ENCODE results near the gene SCYL3. TPM values are rescaled to one million over a fixed set of nuclear protein-coding genes. Genes with fewer than 3 reads are reported as not detected.
"Not testable (repeated sequence)": the region's sequence is repeated elsewhere in the genome, so short reads cannot be mapped to it uniquely, and the experiment has no call there.

Gene SCYL3
- total RNA-seq, 1 donor from 2014 or later = 5.6 TPM

GRCh38 chr1:169921080-169921479 is 27.4 kb upstream of the SCYL3 start:
- no peak overlapping the region for H3K4me3 ChIP-seq
- DNase-seq = no peak
- no peaks in the 10 kb centered on the region for H3K27me3 ChIP-seq (ENCODE audit: low read depth)
- no peak for TF ChIP-seq CTCF (IDR thresholded peaks at IDR 0.05; ENCODE audit: borderline replicate concordance)
- intact Hi-C loops (cut with micrococcal nuclease) = no loop called here
- peaks cover 28% of the 10 kb centered on the region for H3K36me3 ChIP-seq
- H3K4me1 ChIP-seq = peaks cover 18% of the 10 kb centered on the region
- no peak overlapping the region for H3K27ac ChIP-seq (replicated peaks)
- H3K9me3 ChIP-seq (replicated peaks) = no peaks in the 10 kb centered on the region

GRCh38 chr1:169918927-169919326 is 25.2 kb upstream of the SCYL3 start:
- TF ChIP-seq CTCF (IDR thresholded peaks at IDR 0.05; ENCODE audit: borderline replicate concordance) = no peak
- Histone ChIP-seq H3K4me1 (no peaks in the 10 kb centered on the region), H3K27me3 (ENCODE audit: low read depth) (no peaks in the 10 kb centered on the region), H3K9me3 (replicated peaks) (no peaks in the 10 kb centered on the region), H3K4me3 (no peak overlapping the region), H3K36me3 (peaks cover 28% of the 10 kb centered on the region), H3K27ac (replicated peaks) (no peak overlapping the region)
- intact Hi-C loops (cut with micrococcal nuclease) = no loop called here
- no peak for DNase-seq

- DNase-seq; H3K27me3 ChIP-seq (ENCODE audit: low read depth); H3K9me3 ChIP-seq (replicated peaks); H3K27ac ChIP-seq (replicated peaks); H3K4me1 ChIP-seq; intact Hi-C loops (cut with micrococcal nuclease); H3K4me3 ChIP-seq: not testable (repeated sequence)
- peaks cover 28% of the 10 kb centered on the region for H3K36me3 ChIP-seq
Observed at GRCh38 chr1:169918220-169918619, 24.5 kb upstream of the SCYL3 start.

GRCh38 chr1:169915150-169915549 is 21.5 kb upstream of the SCYL3 start:
- no peak for DNase-seq
- no peaks in the 10 kb centered on the region for H3K4me1 ChIP-seq
- intact Hi-C loops (cut with micrococcal nuclease) = no loop called here
- H3K36me3 ChIP-seq = peaks cover 20% of the 10 kb centered on the region
- no peak overlapping the region for H3K27ac ChIP-seq (replicated peaks)
- H3K9me3 ChIP-seq (replicated peaks) = no peaks in the 10 kb centered on the region
- H3K27me3 ChIP-seq (ENCODE audit: low read depth) = no peaks in the 10 kb centered on the region
- no peak overlapping the region for H3K4me3 ChIP-seq
- no peak for TF ChIP-seq CTCF (IDR thresholded peaks at IDR 0.05; ENCODE audit: borderline replicate concordance)

GRCh38 chr1:169914531-169914930 is 20.8 kb upstream of the SCYL3 start:
- H3K27ac ChIP-seq (replicated peaks) = no peak overlapping the region
- H3K4me1 ChIP-seq = no peaks in the 10 kb centered on the region
- no peak for DNase-seq
- no peak overlapping the region for H3K4me3 ChIP-seq
- peaks cover 14% of the 10 kb centered on the region for H3K36me3 ChIP-seq
- no peaks in the 10 kb centered on the region for H3K27me3 ChIP-seq (ENCODE audit: low read depth)
- intact Hi-C loops (cut with micrococcal nuclease) = no loop called here
- TF ChIP-seq CTCF (IDR thresholded peaks at IDR 0.05; ENCODE audit: borderline replicate concordance) = no peak
- no peaks in the 10 kb centered on the region for H3K9me3 ChIP-seq (replicated peaks)

- Histone ChIP-seq H3K27ac (replicated peaks) (no peak overlapping the region), H3K9me3 (replicated peaks) (no peaks in the 10 kb centered on the region), H3K4me3 (no peak overlapping the region), H3K27me3 (ENCODE audit: low read depth) (no peaks in the 10 kb centered on the region), H3K4me1 (no peaks in the 10 kb centered on the region), H3K36me3 (no peaks in the 10 kb centered on the region)
- intact Hi-C loops (cut with micrococcal nuclease) = no loop called here
- no peak for TF ChIP-seq CTCF (IDR thresholded peaks at IDR 0.05; ENCODE audit: borderline replicate concordance)
- no peak for DNase-seq
Observed at GRCh38 chr1:169909499-169909898, 15.8 kb upstream of the SCYL3 start.

Measured in left ventricle myocardium inferior (tissue), 1 donor.